Hematopoietic multipotent progenitor cell treated with erythropoietin and hydrocortisone succinate and interleukin-3 and kit ligand, for 15 days (in vitro differentiated cells): ENCODE measurements around the gene C10orf105.
A peak's percentile ranks its signal among the peaks of the same experiment; 100 is the strongest.

Source experiments
- DNase-seq: peaks from one replicate; pipeline ENCODE4 v3.0.0-alpha.2; 2015; ENCODE audit warnings: low spot score

Gene C10orf105

DNA sequence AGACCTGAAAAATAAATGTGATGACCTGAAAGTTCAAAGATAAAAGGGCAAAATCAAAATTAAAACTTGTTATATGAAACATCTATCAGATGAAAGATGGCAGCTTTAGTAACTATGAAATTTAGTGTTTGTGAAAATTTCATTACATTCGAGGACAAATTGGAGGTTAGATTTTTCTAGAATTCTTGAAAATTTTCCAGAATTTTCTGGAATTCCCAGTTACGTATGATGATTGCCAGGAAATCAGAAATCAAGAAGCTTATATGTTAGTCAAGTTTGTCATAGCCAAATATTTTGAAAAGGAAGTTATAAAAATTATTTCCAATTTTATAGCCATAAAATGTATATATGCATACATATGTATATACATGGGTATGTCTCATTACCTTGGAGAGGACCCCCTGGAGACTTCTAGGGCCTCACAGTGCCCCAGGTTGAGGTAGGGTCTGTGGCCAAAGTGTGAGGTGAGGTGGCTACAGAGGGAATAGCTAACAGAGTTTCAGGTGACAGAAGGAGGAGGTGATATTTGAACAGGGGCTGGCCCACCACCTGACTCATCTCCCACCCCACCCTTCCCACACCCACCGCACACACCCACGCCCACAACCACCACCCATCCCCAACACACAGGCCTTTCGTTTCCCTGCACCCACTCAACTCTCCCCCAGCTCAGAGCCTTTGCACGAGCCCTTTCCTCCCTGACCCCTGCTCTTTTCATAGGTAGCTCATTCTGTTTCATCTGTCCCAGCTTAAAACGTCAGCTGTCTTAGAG is 21.5 kb downstream of the C10orf105 start:
- peak; percentile 17 for DNase-seq

DNA sequence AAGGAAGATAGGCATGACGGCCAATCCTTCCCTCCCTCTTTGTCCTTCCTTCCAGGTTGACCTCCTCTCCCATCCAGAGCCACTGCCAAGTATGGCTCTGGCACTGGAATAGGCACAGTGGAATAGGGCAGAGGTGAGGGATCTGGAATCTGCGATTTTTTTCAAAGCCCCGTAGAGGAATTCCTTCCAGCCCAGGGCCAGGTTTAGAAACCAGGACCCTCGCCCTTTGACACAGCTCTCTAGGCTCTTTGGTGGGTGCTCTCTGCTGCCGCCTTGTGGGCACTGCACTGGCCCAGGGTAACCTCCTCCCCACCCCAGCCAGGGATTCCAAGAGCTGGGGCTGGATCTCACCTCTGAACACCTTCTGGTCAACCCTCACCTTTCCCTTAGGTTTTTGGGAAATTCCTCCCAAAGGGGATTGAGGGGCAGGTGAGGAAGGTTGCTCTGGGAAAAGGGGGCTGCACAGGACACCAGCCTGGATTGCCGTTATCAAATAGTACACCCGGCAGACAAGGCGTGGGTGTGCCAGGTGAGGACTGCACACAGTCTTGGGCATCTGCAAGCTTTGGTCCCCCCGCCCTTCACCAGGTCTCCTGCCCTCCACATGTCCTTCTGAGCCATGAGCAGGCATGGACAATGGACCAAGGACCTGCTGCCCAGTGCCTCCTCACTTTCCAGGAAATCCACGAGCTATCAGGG is 22.8 kb downstream of the C10orf105 start:
- peak; percentile 76 for DNase-seq

DNA sequence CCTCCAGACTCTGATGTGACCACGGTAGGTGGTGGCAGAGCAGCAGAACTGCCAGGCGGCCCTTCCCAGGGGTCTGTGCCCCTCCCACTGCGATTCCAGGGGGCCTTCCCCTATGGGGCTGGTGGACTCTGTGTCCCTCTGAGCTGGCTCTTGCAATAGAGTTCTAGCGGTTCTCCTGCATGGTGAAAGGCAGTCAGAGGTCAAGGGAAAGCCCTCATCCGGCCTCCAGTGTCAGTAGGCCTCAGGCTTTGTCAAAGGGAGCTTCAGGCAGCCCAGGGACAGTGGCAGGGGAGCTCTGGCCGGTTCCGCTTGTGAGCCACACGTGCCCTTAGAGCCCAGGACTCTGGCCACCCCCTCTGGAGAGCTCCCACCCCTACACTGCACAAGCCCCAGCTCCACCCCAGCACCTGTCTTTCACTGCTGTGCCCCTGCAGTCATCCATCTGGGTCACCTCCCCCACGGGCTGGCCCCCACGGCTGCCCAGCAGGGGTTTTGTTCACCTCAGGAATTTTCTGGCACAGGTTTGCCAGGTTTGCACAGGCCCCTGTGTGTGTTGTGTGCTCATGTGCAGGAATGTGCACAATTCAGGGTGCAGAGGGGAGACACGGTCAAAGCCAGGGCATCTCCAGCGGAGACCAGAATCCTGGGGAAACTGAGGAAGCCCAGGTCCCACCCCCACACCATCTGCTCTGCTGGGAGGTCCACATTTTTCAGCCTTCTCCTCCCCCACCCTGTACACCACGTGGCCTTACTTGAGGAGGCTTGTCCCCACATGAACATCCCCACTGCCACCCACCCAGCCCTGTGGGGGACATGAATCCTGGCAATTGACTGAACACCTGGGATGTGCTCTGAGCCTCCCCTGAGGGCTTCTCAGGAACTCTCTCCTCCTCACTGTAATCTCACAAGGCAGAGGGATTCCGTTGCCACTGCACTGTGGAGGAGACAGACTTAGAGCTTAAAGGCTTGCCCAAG is 23.8 kb downstream of the C10orf105 start:
- DNase-seq = no peak

DNA sequence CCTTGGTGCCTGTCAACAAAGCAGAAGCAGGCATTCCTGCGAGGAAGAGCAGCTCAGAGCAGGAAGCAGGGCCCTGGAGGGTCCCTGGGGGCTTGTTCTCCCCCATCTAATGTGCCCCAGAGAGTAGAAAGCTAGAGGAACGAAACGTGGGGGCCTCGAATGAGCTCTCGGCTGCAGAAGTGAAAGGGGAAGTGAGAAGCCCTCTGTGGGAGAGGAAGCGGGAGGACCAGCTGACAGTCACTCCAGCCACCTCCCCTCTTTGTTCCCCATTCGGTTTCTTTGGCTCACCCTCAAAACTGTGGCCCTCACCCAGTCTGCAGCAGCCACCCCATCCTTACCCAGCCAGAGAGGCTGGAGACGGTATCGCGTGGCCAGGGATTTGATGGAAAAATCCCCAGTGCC is 25.0 kb downstream of the C10orf105 start:
- DNase-seq = no peak

DNA sequence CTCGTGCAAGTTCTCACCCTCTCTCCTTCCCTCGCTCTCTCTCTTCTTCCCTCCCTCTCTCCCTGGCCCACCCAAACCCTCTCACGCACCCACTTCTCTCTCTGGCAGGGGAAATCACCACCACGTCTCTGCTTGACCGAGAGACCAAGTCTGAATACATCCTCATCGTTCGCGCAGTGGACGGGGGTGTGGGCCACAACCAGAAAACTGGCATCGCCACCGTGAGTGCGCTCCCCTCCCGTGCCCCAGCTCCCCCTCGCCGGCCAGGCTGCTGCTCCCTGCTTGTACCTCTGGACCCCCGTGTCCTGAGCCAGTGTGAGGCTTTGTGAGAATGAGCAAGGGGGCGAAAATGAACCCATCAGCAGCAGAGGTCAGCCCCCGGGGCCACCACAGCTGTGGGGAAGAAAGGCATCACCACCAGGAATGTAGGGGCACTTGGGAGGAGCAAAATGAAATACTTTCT is 25.5 kb downstream of the C10orf105 start:
- no peak for DNase-seq

DNA sequence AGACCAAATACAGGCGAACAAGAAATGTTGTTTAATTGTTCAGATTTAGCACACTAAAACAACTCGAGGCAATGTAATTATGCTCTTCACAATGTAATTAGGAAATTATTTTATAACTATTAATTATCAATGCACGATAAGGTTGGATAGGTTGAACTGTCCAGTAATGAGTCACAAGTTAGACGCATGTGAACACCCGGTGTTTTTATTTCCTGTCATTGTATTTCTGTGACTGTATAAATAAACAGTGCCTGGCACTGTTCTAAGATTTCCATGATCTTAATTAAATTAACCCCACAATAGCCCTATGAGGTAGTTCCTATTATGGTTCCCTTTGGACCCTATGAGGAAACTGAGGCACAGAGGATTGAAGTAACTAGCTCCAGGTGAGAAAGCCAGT is 26.2 kb downstream of the C10orf105 start:
- DNase-seq = no peak

DNA sequence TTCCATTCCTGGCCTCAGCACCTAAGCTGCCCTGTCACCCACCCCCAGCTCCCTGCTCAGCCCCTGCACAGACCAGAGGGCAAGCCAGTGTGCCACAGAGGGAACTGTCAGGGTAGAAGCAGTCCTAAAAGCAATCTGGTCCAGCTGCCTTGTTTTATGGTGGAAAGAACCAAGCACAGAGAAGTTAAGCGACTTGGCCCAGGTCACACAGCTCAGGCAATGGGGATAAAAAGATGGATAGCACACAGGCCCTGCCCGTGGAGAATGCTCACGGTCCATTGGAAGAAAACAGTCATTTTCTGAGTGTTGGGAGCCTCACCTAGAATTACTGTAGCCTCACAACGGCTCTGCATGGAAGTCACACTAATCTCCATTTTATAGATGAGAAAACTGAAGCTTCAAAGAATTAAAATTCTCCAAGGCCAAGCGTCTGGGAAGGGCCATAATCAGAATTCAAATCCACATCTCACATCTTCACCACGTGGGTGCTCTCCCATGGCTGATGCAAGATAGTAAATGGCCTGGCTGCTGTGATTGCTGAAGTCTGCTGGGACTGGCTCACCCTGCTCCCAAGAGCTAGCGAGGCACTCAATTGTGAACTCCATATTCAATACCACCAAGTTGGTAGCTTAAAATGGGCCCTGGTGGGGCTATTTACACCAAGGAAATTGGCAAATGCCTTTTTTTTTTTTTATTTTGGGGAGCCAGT is 26.8 kb downstream of the C10orf105 start:
- no peak for DNase-seq

DNA sequence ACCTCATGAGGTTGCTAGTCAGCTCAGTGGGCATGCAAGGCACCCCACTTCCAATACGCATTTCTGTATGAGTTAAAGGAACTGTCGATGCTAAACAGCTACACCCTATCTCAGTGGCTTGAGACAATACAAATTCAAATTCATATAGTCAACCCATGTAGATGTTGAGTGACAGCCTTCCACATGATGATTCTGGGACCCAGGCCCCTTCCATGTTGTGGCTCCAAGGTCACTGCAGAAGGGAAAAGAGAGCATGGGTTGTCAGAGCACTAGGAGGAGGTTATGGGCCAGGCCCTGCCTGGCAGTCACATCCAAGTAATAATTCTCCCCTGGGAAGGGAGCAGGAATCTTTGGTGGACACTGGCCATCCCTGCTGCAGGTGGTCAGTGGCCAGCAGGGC is 28.2 kb downstream of the C10orf105 start:
- DNase-seq = no peak

DNA sequence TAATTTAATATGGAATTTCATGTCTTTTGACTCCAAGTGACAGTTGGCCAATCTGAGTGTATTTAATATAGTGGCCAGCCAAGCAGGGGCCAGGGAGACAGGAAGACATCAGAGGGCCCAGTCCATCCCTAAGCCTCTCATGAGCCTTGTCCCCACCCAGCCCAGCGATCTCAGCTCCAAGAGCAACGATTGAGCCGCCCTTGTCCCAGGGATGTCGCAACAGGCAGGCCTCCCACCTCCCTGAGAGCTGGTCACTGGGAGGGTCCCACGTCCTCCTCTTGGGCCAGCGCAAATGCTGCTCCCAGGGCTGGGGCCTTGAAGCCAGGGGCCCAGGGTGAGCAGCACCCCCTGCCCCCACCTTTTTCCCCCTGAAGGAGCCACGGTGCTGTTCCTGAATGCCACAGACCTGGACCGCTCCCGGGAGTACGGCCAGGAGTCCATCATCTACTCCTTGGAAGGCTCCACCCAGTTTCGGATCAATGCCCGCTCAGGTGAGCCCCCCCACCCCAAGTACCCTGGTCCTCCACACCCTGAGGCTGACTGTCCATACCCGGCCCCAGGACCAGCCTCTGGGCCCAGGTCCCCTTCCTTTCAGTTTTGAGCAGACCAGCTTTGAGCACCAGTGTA is 29.4 kb downstream of the C10orf105 start:
- no peak for DNase-seq

DNA sequence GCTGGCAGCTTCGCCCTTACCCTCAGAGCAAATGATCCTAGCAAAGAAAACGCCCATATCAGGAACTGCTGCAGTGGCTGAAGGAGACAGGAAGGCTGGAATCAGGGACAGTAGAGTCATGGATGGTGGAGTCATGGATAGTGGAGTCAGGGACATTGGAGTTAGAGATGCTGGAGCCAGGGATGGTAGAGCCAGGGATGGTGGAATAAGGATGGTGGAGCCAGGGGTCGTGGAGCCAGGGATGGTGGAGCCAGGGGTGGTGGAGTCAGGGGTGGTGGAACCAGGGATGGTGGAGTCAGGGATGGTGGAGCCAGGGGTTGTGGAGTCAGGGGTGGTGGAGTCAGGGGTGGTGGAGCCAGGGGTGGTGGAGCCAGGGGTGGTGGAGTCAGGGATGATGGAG is 31.3 kb downstream of the C10orf105 start:
- no peak for DNase-seq

DNA sequence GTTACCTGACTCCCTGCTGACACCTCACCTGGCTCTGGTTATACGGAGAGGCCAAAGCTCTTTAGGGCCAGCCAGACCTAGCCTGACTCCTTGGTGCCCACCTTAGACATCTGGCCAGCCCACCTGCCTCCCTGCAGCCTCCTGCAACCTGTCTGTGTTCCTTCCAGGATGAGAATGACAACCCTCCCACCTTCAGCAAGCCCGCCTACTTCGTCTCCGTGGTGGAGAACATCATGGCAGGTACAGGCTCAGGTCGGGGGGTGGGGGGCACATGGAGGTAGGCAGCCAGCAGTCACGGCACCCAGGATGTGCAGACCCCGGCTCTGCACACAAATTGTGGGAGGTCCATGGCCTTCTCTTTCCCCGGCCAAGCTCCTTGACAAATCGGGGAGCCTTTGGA is 32.1 kb downstream of the C10orf105 start:
- no peak for DNase-seq

DNA sequence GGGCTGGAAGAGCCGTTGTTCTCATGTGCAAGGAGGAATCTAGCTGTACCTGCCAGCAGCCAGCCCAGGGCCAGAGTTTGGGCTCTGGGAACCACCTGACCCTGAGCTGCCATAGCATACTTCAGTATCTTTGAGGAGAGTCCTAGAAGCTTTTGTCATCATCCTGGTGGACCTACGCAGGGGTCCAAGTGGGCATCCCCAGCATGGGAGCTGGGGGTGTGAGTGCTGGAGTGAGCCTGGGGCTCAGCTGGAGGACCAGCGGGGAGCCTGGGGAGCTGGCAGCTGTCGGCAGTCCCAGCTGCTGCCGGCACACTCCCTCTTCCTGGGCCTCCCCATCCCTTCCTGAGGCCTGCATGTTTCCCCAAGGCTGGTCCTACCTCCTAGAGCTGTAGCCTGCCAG is 32.5 kb downstream of the C10orf105 start:
- no peak for DNase-seq

DNA sequence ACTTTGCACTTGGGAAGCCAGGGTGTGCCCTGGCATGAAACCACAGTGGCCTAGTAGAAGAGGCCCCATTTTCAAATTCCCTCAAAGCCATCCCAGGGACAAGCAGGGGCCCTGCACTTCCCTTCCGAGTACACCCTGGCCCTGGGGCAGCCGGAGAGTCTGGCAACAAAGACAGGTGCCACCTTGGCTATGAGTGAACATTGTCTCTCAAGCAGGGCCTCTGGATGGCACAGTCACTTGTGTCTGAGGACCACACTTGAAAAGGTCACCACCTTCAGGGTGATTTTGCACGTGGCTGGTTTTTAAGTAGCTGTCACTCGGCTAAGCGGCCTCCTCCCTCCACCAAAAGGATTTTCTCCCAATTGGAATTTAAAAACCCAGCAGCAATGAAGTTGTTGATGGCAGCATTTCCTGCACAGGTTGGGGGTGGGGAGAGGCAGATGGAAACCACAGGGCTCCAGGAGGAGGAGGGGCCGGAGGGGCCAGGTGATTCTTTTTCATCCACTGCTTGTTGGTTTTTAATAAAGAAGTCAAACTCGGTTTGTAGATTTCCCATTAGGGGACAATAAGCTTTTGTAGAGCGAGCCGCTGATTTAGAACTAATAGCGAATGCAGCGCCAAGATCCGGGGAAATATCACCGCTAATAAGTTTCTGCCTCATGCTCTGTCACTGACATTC is 33.9 kb downstream of the C10orf105 start:
- DNase-seq = no peak

DNA sequence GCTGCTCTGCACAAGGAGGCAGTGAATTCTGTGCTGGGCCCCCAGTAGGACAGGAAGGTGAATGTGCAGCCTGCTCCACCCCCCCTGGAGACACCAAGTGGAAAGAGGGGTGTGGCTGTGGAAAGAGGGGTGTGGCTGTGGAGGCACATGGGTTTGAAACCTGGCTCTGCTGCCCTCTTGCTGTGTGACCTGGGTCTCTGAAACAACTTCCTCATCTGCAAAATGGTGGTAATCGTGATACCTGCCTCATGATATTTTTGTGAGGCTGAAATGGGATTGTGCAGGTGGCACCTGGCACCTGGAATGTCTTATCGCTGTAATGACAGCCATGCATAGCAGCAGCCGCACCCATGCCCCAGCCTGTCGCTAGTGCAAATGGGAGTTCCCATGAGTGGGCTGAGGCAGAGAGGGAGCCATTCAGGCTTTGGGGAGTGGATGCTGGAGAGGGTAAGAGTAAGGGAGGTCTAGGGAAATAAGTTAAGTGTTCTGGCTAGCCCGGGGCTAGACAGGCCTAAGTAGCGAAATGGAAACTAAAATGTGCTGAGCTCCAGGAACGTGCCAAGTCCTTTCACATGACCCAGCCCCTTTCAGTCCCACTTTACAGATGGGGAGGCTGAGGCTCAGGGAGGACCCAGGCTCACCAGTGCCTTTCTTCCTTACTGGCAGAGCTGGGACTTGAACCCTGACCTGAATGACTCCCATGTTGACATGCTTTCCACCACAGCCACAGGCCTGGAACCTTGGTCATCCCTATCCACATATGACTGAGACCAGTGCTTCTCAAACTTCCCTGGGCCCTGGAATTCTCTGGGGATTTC is 35.0 kb downstream of the C10orf105 start:
- peak; percentile 20 for DNase-seq

DNA sequence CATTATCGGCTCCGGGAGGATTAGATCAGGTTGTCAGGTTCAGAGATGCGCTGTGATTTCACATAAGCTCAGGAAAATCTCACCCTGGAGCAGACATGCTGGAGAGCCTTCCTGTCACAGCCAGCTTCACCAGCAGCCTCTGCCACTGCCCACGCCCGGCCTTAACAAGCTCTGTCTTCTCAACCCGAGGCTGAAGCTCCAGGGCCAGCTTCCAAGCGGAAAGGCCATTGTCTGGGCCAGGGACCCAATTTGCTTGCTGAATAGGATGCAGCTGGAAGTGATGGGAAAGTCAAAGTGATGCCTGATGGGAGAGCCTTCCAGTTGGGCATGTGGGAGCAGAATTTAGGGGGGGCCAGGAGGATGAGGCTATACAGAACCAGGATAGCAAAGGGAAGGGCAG is 36.3 kb downstream of the C10orf105 start:
- DNase-seq = no peak

DNA sequence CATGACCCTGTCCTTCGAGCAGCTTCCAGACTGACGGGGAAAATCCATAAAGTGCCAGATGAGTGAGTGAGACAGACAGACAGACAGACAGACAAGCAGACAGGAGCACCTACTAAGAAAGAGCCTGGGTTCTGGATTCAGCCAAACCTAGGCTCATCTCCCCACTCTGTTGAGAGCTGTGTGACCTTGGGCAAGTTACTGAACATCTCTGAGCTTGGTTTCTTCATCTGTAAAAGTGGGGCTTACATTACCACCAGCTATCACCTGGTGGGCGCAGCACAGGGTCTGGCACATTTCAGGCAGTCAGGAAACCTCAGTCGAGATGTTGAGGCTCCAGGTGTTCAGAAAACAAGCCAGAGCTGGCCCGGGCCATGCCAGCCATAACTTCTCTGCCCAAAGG is 37.6 kb downstream of the C10orf105 start:
- no peak for DNase-seq

DNA sequence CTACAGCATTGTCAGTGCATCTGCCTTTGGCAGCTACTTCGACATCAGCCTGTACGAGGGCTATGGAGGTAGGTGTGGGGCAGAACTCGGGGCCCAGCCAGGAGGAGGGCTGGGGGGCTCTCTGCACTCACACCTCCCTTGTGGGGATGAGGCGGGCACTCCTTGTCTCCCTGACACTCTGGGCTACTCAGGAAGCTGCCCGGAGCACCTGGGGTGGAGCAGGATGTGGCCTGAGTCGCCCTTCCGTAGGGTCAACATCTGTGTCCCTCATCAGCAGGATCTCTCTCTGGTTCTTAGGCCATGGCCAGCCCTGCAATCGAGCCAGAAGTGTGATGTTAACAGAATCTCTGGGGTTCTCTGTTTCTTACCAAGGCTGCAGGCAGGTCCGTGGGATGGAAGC is 40.2 kb downstream of the C10orf105 start:
- no peak for DNase-seq

DNA sequence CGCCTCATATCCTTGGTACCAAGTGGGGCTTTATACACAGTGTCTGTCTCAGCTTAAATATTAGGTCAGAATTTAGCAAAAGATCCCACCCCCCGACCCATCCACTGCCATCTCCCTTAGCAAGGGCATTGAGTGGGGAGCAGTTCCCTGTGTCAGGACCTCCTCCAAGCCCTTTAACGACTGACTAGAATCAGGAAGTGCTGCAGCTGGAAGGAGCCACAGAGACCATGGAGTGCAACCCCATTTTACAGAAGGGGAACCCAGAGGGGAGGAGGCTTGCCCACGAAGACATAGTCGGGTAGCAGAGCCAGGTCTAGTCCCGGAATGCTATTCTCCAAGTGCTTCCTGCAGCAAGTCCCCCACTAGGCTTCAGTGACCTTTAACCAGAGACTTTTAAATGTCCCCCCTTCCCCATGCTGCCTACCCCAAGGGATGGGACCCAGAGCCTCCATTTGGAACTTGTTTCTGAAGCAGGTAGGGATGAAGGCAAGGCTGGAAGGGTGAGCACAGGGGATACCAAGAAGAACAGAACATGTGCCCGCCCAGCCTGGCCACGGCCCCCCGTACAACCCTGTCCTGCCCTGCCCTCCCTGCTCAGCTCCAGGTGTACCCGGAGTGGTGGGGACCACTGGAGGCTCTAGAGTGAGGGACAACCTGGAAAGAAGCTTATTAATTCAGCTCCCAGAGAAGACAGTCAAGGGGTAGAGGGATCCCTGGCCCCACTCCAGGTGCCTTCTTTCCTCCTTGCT is 41.3 kb downstream of the C10orf105 start:
- DNase-seq = no peak

DNA sequence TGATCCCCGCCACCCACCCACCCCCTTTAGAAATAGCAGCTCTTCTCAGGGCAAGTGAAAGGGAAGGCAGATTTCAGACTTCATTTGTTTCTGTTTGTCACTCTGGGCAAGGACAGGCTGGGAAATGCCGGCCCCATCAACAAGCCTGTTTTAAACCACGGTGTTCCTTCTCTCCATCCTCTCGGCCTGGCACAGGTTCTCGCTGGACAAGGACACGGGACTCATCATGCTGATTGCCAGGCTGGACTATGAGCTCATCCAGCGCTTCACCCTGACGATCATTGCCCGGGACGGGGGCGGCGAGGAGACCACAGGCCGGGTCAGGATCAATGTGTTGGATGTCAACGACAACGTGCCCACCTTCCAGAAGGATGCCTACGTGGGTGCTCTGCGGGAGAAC is 42.3 kb downstream of the C10orf105 start:
- no peak for DNase-seq
